Stimulated activated CD4-positive, alpha-beta T cell treated with anti-CD3 and anti-CD28 coated beads, Interleukin-15, amount 100 ng/mL, for 1 hour (primary cell): ENCODE data around the gene NOC4L.
"Not testable (repeated sequence)": the region's sequence is repeated elsewhere in the genome, so short reads cannot be mapped to it uniquely, and the experiment has no call there.

Source experiments
- DNase-seq, 2 donors: peaks; one replicate each; pipeline ENCODE4 v3.0.0-alpha.2; 2020; ENCODE audit warnings: low read depth in 1 of 2, low spot score in 1 of 2

Gene NOC4L

GRCh38 chr12:132180648-132181546 is 36.6 kb downstream of the NOC4L start:
- DNase-seq = no peak

GRCh38 chr12:132181570-132182200 is 37.4 kb downstream of the NOC4L start:
- DNase-seq = no peak

- DNase-seq = no peak
Measured at GRCh38 chr12:132182206-132182710, 38.0 kb downstream of the NOC4L start.

GRCh38 chr12:132182711-132183365 is 38.6 kb downstream of the NOC4L start:
- DNase-seq = no peak

- DNase-seq = no peak
Measured at GRCh38 chr12:132185705-132186104, 41.4 kb downstream of the NOC4L start.

GRCh38 chr12:132186208-132186856 is 42.1 kb downstream of the NOC4L start:
- no peak for DNase-seq

- no peak for DNase-seq
Measured at GRCh38 chr12:132186857-132187620, 42.8 kb downstream of the NOC4L start.

- DNase-seq = no peak
Measured at GRCh38 chr12:132187646-132188450, 43.6 kb downstream of the NOC4L start.

- DNase-seq = no peak
Measured at GRCh38 chr12:132188451-132188901, 44.2 kb downstream of the NOC4L start.

- DNase-seq = no peak
Measured at GRCh38 chr12:132188916-132189325, 44.7 kb downstream of the NOC4L start.

GRCh38 chr12:132189378-132190011 is 45.2 kb downstream of the NOC4L start:
- DNase-seq = peak; percentile 91 to 94

- DNase-seq = no peak
Measured at GRCh38 chr12:132190012-132190755, 45.9 kb downstream of the NOC4L start.

GRCh38 chr12:132190834-132191500 is 46.7 kb downstream of the NOC4L start:
- no peak for DNase-seq

GRCh38 chr12:132191715-132192553 is 47.7 kb downstream of the NOC4L start:
- DNase-seq = no peak

GRCh38 chr12:132194056-132194455 is 49.8 kb downstream of the NOC4L start:
- DNase-seq = no peak

GRCh38 chr12:132194556-132194955 is 50.3 kb downstream of the NOC4L start:
- DNase-seq = no peak

- not testable (repeated sequence) for DNase-seq
Measured at GRCh38 chr12:132195242-132195641, 51.0 kb downstream of the NOC4L start.
